Measurements from ENCODE around the gene PCDHGC5.

Gene PCDHGC5

GRCh38 chr5:141522301-141522700 lies 33.4 kb downstream of the PCDHGC5 start:
- Histone ChIP-seq H3K36me3 (ENCODE audit: insufficient read depth, low read length) (peaks cover 73% of the 10 kb centered on the region), H3K9me3 (ENCODE audit: low read length) (no peaks in the 10 kb centered on the region), H3F3A (ENCODE audit: insufficient read depth, low read length) (no peaks in the 10 kb centered on the region), H3K4me1 (ENCODE audit: insufficient read depth, low read length, severe bottlenecking) (peaks cover 16% of the 10 kb centered on the region), H3K4me2 (ENCODE audit: low read length) (no peak overlapping the region), H3K4me3 (ENCODE audit: low read depth, low read length, poor library complexity, severe bottlenecking) (no peak overlapping the region), H2AFZ (ENCODE audit: low read length) (no peak overlapping the region), H3K27ac (ENCODE audit: low read depth, low read length, poor library complexity, severe bottlenecking) (no peak overlapping the region), H3K9ac (ENCODE audit: low read length) (no peak overlapping the region), H4K20me1 (ENCODE audit: insufficient read depth, low read length) (no peaks in the 10 kb centered on the region), H3K9me2 (ENCODE audit: low read depth, low read length) (no peaks in the 10 kb centered on the region), H3K79me2 (ENCODE audit: insufficient read depth, low read length) (no peaks in the 10 kb centered on the region), H3K27me3 (ENCODE audit: insufficient read depth, low read length) (no peaks in the 10 kb centered on the region)
- TF ChIP-seq EZH2 (IDR thresholded peaks at IDR 0.05; ENCODE audit: borderline replicate concordance, low read length), result no peak
- no peak for TF ChIP-seq CTCF (IDR thresholded peaks at IDR 0.05; ENCODE audit: low read length)

GRCh38 chr5:141523991-141524390 lies 35.1 kb downstream of the PCDHGC5 start:
- H3F3A ChIP-seq (ENCODE audit: insufficient read depth, low read length), result no peaks in the 10 kb centered on the region
- H3K9me3 ChIP-seq (ENCODE audit: low read length), result no peaks in the 10 kb centered on the region
- H3K4me1 ChIP-seq (ENCODE audit: insufficient read depth, low read length, severe bottlenecking), result peaks cover 33% of the 10 kb centered on the region

GRCh38 chr5:141524604-141525597 lies 36.0 kb downstream of the PCDHGC5 start:
- Histone ChIP-seq H3K9me3 (ENCODE audit: low read length) (no peaks in the 10 kb centered on the region), H2AFZ (ENCODE audit: low read length) (no peak overlapping the region), H3F3A (ENCODE audit: insufficient read depth, low read length) (no peaks in the 10 kb centered on the region; the same call in 1 of the 2 replicates), H3K4me1 (ENCODE audit: insufficient read depth, low read length, severe bottlenecking) (peaks cover 42% of the 10 kb centered on the region), H3K9ac (ENCODE audit: low read length) (peak overlapping the region; percentile 39; the same call in 1 of the 2 replicates), H3K36me3 (ENCODE audit: insufficient read depth, low read length) (peaks cover 72% of the 10 kb centered on the region), H3K4me3 (ENCODE audit: low read depth, low read length, poor library complexity, severe bottlenecking) (peak overlapping the region; percentile 9), H3K27me3 (ENCODE audit: insufficient read depth, low read length) (no peaks in the 10 kb centered on the region), H4K20me1 (ENCODE audit: insufficient read depth, low read length) (no peaks in the 10 kb centered on the region), H3K79me2 (ENCODE audit: insufficient read depth, low read length) (no peaks in the 10 kb centered on the region), H3K4me2 (ENCODE audit: low read length) (peak overlapping the region; percentile 48), H3K27ac (ENCODE audit: low read depth, low read length, poor library complexity, severe bottlenecking) (peak overlapping the region; percentile 83), H3K9me2 (ENCODE audit: low read depth, low read length) (no peaks in the 10 kb centered on the region)
- no peak for TF ChIP-seq EZH2 (IDR thresholded peaks at IDR 0.05; ENCODE audit: borderline replicate concordance, low read length)
- peak; percentile 100 for TF ChIP-seq CTCF (IDR thresholded peaks at IDR 0.05; ENCODE audit: low read length)

More at GRCh38 chr5:141523991-141524390, 35.1 kb downstream of the PCDHGC5 start:
- TF ChIP-seq EZH2 (IDR thresholded peaks at IDR 0.05; ENCODE audit: borderline replicate concordance, low read length), result no peak
- TF ChIP-seq CTCF (IDR thresholded peaks at IDR 0.05; ENCODE audit: low read length), result no peak
- H3K9me2 ChIP-seq (ENCODE audit: low read depth, low read length), result no peaks in the 10 kb centered on the region
- H4K20me1 ChIP-seq (ENCODE audit: insufficient read depth, low read length), result no peaks in the 10 kb centered on the region
- H3K9ac ChIP-seq (ENCODE audit: low read length), result no peak overlapping the region
- no peaks in the 10 kb centered on the region for H3K27me3 ChIP-seq (ENCODE audit: insufficient read depth, low read length)
- no peaks in the 10 kb centered on the region for H3K79me2 ChIP-seq (ENCODE audit: insufficient read depth, low read length)
- H3K36me3 ChIP-seq (ENCODE audit: insufficient read depth, low read length), result peaks cover 81% of the 10 kb centered on the region
- H3K27ac ChIP-seq (ENCODE audit: low read depth, low read length, poor library complexity, severe bottlenecking), result no peak overlapping the region
- no peak overlapping the region for H2AFZ ChIP-seq (ENCODE audit: low read length)
- no peak overlapping the region for H3K4me2 ChIP-seq (ENCODE audit: low read length)
- no peak overlapping the region for H3K4me3 ChIP-seq (ENCODE audit: low read depth, low read length, poor library complexity, severe bottlenecking)

Measured in OCI-LY1 (cell line).